A549 (cell line): ENCODE data around the gene THBS2.

Source experiments
- CHD4 ChIP-seq: fragments of 200-600 bp; sonication (generic); IDR thresholded peaks from 2 replicates; pipeline ENCODE4 v1.6.1; 2016; ENCODE audit warnings: antibody characterized with exemption, mild to moderate bottlenecking, borderline replicate concordance
- CTCF ChIP-seq: fragments of >200 bp; sonication (Bioruptor Twin); formaldehyde crosslinking; IDR thresholded peaks from 3 replicates; pipeline ENCODE4 v1.5.1; 2016
- FOXS1 ChIP-seq: fragments of 250-450 bp; sonication (Bioruptor Pico); IDR thresholded peaks from 2 replicates; pipeline ENCODE4 v1.5.0; 2020; ENCODE audit warnings: mild to moderate bottlenecking, moderate library complexity
- HMGXB4 ChIP-seq: fragments of 250-450 bp; sonication (Bioruptor Pico); IDR thresholded peaks from 2 replicates; pipeline ENCODE4 v1.5.0; 2021; ENCODE audit warnings: mild to moderate bottlenecking, moderate library complexity, borderline replicate concordance

GRCh38 chr6:169217972-169218371 is 35.7 kb downstream of the THBS2 start:
- TF ChIP-seq HMGXB4 (CRISPR knock-in tag) (no peak), CTCF (no peak), FOXS1 (CRISPR knock-in tag) (no peak), CHD4 (no peak)
